Measurements from ENCODE around the gene TC2N. TPM values are rescaled to one million over a fixed set of nuclear protein-coding genes. Genes with fewer than 3 reads are reported as not detected.

The TC2N gene
- total and polyA plus RNA-seq, 4 donors: 0.62 to 6.4 (median 1.6) TPM

- Histone ChIP-seq H3K9ac (ENCODE audit: low read depth in 1 of 2, low read length in 2 of 2) (no peak overlapping the region), H3K36me3 (ENCODE audit: control insufficient read depth in 4 of 4, insufficient read depth in 3 of 4, low read depth in 1 of 4, low read length in 3 of 4) (no peaks in the 10 kb centered on the region), H3K4me3 (ENCODE audit: low read depth in 1 of 3, low read length in 3 of 3) (no peak overlapping the region), H3K27ac (ENCODE audit: low read depth in 1 of 2, low read length in 2 of 2) (no peak overlapping the region), H3K9me3 (ENCODE audit: control insufficient read depth in 4 of 4, low read length in 3 of 4) (no peaks in the 10 kb centered on the region), H3K4me1 (ENCODE audit: control insufficient read depth in 4 of 4, insufficient read depth in 4 of 4, low read length in 3 of 4) (no peaks in the 10 kb centered on the region), H3K27me3 (ENCODE audit: control insufficient read depth in 4 of 4, insufficient read depth in 4 of 4, low read length in 3 of 4) (peaks cover 0 to 10% (median 0%) of the 10 kb centered on the region in 4 donors)
- TF ChIP-seq RXRA (IDR thresholded peaks at IDR 0.05): no peak
- TF ChIP-seq SP1 (IDR thresholded peaks at IDR 0.05): no peak
- no peak for TF ChIP-seq HNF4A (conservative IDR thresholded peaks at IDR 0.05)
- no peak for TF ChIP-seq RAD21 (IDR thresholded peaks at IDR 0.05)
- TF ChIP-seq, protein P1, sequence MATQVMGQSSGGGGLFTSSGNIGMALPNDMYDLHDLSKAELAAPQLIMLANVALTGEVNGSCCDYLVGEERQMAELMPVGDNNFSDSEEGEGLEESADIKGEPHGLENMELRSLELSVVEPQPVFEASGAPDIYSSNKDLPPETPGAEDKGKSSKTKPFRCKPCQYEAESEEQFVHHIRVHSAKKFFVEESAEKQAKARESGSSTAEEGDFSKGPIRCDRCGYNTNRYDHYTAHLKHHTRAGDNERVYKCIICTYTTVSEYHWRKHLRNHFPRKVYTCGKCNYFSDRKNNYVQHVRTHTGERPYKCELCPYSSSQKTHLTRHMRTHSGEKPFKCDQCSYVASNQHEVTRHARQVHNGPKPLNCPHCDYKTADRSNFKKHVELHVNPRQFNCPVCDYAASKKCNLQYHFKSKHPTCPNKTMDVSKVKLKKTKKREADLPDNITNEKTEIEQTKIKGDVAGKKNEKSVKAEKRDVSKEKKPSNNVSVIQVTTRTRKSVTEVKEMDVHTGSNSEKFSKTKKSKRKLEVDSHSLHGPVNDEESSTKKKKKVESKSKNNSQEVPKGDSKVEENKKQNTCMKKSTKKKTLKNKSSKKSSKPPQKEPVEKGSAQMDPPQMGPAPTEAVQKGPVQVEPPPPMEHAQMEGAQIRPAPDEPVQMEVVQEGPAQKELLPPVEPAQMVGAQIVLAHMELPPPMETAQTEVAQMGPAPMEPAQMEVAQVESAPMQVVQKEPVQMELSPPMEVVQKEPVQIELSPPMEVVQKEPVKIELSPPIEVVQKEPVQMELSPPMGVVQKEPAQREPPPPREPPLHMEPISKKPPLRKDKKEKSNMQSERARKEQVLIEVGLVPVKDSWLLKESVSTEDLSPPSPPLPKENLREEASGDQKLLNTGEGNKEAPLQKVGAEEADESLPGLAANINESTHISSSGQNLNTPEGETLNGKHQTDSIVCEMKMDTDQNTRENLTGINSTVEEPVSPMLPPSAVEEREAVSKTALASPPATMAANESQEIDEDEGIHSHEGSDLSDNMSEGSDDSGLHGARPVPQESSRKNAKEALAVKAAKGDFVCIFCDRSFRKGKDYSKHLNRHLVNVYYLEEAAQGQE (IDR thresholded peaks at IDR 0.05): no peak
- no peak for TF ChIP-seq JUND (IDR thresholded peaks at IDR 0.05)
- no peak for TF ChIP-seq FOXA2 (IDR thresholded peaks at IDR 0.05)
- TF ChIP-seq, protein P2, sequence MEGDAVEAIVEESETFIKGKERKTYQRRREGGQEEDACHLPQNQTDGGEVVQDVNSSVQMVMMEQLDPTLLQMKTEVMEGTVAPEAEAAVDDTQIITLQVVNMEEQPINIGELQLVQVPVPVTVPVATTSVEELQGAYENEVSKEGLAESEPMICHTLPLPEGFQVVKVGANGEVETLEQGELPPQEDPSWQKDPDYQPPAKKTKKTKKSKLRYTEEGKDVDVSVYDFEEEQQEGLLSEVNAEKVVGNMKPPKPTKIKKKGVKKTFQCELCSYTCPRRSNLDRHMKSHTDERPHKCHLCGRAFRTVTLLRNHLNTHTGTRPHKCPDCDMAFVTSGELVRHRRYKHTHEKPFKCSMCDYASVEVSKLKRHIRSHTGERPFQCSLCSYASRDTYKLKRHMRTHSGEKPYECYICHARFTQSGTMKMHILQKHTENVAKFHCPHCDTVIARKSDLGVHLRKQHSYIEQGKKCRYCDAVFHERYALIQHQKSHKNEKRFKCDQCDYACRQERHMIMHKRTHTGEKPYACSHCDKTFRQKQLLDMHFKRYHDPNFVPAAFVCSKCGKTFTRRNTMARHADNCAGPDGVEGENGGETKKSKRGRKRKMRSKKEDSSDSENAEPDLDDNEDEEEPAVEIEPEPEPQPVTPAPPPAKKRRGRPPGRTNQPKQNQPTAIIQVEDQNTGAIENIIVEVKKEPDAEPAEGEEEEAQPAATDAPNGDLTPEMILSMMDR (IDR thresholded peaks at IDR 0.05; ENCODE audit: low read depth, low read length, missing input control): no peak
- no peak for TF ChIP-seq YY1 (IDR thresholded peaks at IDR 0.05)
- TF ChIP-seq FOXA1 (IDR thresholded peaks at IDR 0.05): no peak
- no peak for TF ChIP-seq EGR1 (IDR thresholded peaks at IDR 0.05; ENCODE audit: low read depth in 2 of 2)
- no peak for DNase-seq (ENCODE audit: low spot score)
- 91% methylated on average over 5 of the region's 5 CpGs for WGBS
Observed at GRCh38 chr14:91737619-91738018, 129.7 kb downstream of the TC2N start.

GRCh38 chr14:91732859-91733477, 134.4 kb downstream of the TC2N start:
- 70% methylated on average over 2 of the region's 2 CpGs for WGBS
- no peaks in the 10 kb centered on the region for H3K9me3 ChIP-seq (ENCODE audit: control insufficient read depth in 4 of 4, low read length in 3 of 4)
- H3K4me1 ChIP-seq (ENCODE audit: control insufficient read depth in 4 of 4, insufficient read depth in 4 of 4, low read length in 3 of 4): no peaks in the 10 kb centered on the region
- H3K4me3 ChIP-seq (ENCODE audit: low read depth in 1 of 3, low read length in 3 of 3): no peak overlapping the region
- H3K9ac ChIP-seq (ENCODE audit: low read depth in 1 of 2, low read length in 2 of 2): no peak overlapping the region
- H3K36me3 ChIP-seq (ENCODE audit: control insufficient read depth in 4 of 4, insufficient read depth in 3 of 4, low read depth in 1 of 4, low read length in 3 of 4): no peaks in the 10 kb centered on the region
- DNase-seq (ENCODE audit: low spot score): no peak
- H3K27me3 ChIP-seq (ENCODE audit: control insufficient read depth in 4 of 4, insufficient read depth in 4 of 4, low read length in 3 of 4): peaks cover 0 to 6% (median 0%) of the 10 kb centered on the region in 4 donors
- TF ChIP-seq GABPA (IDR thresholded peaks at IDR 0.05 in 1 of 2, conservative IDR thresholded peaks at IDR 0.05 in 1 of 2): no peak
- TF ChIP-seq YY1 (IDR thresholded peaks at IDR 0.05): no peak
- no peak for TF ChIP-seq JUND (IDR thresholded peaks at IDR 0.05)
- TF ChIP-seq SP1 (IDR thresholded peaks at IDR 0.05): no peak
- no peak for TF ChIP-seq HNF4A (conservative IDR thresholded peaks at IDR 0.05)
- TF ChIP-seq, protein P1 (IDR thresholded peaks at IDR 0.05): no peak
- H3K27ac ChIP-seq (ENCODE audit: low read depth in 1 of 2, low read length in 2 of 2): no peak overlapping the region
